Calu3 (cell line): ENCODE data around the gene MGAT5. TPM values are rescaled to one million over a fixed set of nuclear protein-coding genes. Genes with fewer than 3 reads are reported as not detected.

ENCODE experiments used
- BruUV-seq: library from RNA; stranded (reverse); fragments of 400-500 nt; replicated peaks from 2 replicates; lab custom pipeline; 2021; lab: Mats Ljungman, UMichigan
- CTCF ChIA-PET: fragments of 300-600 bp; sonication (Branson Sonifier 250); formaldehyde crosslinking; loops from one replicate; lab custom pipeline; 2022; ENCODE audit warnings: antibody characterized with exemption; lab: Charles Lee
- DNase-seq: peaks from one replicate; pipeline ENCODE4 v3.0.0; 2022
- H3K27ac Mint-ChIP-seq: one replicate; pipeline ENCODE4 v1.8.0; 2022; ENCODE audit warnings: mixed read lengths; ENCODE audit not compliant: unreplicated experiment
- H3K27me3 Mint-ChIP-seq: one replicate; pipeline ENCODE4 v1.8.0; 2022; ENCODE audit warnings: mixed read lengths; ENCODE audit not compliant: unreplicated experiment
- H3K36me3 Mint-ChIP-seq: one replicate; pipeline ENCODE4 v1.8.0; 2022; ENCODE audit warnings: mild to moderate bottlenecking, moderate library complexity, mixed read lengths; ENCODE audit not compliant: insufficient read depth, unreplicated experiment
- H3K4me1 Mint-ChIP-seq: one replicate; pipeline ENCODE4 v1.8.0; 2022; ENCODE audit warnings: mild to moderate bottlenecking, low read depth, mixed read lengths; ENCODE audit not compliant: unreplicated experiment
- H3K4me3 Mint-ChIP-seq: one replicate; pipeline ENCODE4 v1.8.0; 2022; ENCODE audit warnings: mild to moderate bottlenecking, low read depth, moderate library complexity, mixed read lengths; ENCODE audit not compliant: unreplicated experiment
- H3K9me3 Mint-ChIP-seq: one replicate; pipeline ENCODE4 v1.8.0; 2022; ENCODE audit warnings: low read depth, mixed read lengths; ENCODE audit not compliant: unreplicated experiment
- CTCF ChIP-seq: fragments of 200-600 bp; IDR thresholded peaks from one replicate; pipeline ENCODE4 v1.8.0; 2022; ENCODE audit warnings: antibody characterized with exemption; ENCODE audit not compliant: unreplicated experiment
- intact Hi-C: fragments of 100-400 bp; cut with micrococcal nuclease; formaldehyde crosslinking; loops from one replicate; pipeline ENCODE4 v1.10.0; 2022; ENCODE audit not compliant: unreplicated experiment
- total RNA-seq: library from RNA; stranded (reverse); gene quantifications from 2 replicates; pipeline ENCODE4 v1.2.3, GENCODE V29; 2022

MGAT5 gene
- total RNA-seq, 1 experiment from 2014 or later, result 129 TPM

DNA sequence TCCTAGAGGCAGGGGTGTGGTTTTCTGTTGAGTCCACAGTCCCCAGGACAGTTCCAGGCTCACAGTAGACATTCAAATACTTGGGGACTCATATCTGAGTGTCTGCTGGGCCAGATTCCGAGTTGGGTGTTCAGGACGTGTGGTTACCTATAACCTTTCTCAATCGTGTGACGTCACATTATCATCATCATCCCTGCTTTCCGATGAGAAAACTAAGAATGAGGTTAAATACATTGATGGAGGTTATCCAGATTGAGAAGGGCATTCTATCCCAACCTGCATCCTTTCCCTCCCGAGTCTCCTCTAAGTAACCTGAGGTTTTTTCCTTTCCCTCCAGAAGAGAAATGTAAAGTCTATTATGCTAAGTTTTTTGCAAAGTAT, 204.6 kb downstream of the MGAT5 start:
- no peaks in the 10 kb centered on the region for H3K9me3 Mint-ChIP-seq
- CTCF ChIA-PET, result interaction anchor here (0.6 kb wide), 1 partner anchor 83 kb away, joined by 3 read pairs; no protein-coding TSS in a partner anchor

GRCh38 chr2:134458950-134459349, 205.1 kb downstream of the MGAT5 start:
- no peaks in the 10 kb centered on the region for H3K9me3 Mint-ChIP-seq
- no peak overlapping the region for H3K27ac Mint-ChIP-seq
- no peak overlapping the region for H3K4me3 Mint-ChIP-seq
- no peaks in the 10 kb centered on the region for H3K27me3 Mint-ChIP-seq
- peaks cover 10% of the 10 kb centered on the region for H3K36me3 Mint-ChIP-seq
- CTCF ChIA-PET, result no interaction called here
- no TSS peak for BruUV-seq
- peaks cover 12% of the 10 kb centered on the region for H3K4me1 Mint-ChIP-seq
- no peak for TF ChIP-seq CTCF
- intact Hi-C loops, result no loop called here
- no peak for DNase-seq

More for the DNA sequence above, 204.6 kb downstream of the MGAT5 start:
- Mint-ChIP-seq H3K27me3 (no peaks in the 10 kb centered on the region), H3K36me3 (peaks cover 10% of the 10 kb centered on the region), H3K4me3 (no peak overlapping the region), H3K27ac (no peak overlapping the region), H3K4me1 (peaks cover 12% of the 10 kb centered on the region)
- no peak for DNase-seq
- intact Hi-C loops, result no loop called here
- TF ChIP-seq CTCF, result no peak
- BruUV-seq, result no TSS peak

- H3K27me3 Mint-ChIP-seq, result no peaks in the 10 kb centered on the region
- H3K27ac Mint-ChIP-seq, result no peak overlapping the region
- TF ChIP-seq CTCF, result no peak
- peaks cover 12% of the 10 kb centered on the region for H3K4me1 Mint-ChIP-seq
- CTCF ChIA-PET, result interaction anchor here (0.7 to 1.9 kb wide), 9 partner anchors 8 to 573 kb away, joined by 3 to 9 read pairs (median 4); no protein-coding TSS in a partner anchor
- peaks cover 10% of the 10 kb centered on the region for H3K36me3 Mint-ChIP-seq
- no peak for DNase-seq
- H3K4me3 Mint-ChIP-seq, result no peak overlapping the region
- no peaks in the 10 kb centered on the region for H3K9me3 Mint-ChIP-seq
- BruUV-seq, result no TSS peak
- intact Hi-C loops, result no loop called here
These were observed 206.0 kb downstream of the MGAT5 start for GRCh38 chr2:134459706-134460406.

DNA sequence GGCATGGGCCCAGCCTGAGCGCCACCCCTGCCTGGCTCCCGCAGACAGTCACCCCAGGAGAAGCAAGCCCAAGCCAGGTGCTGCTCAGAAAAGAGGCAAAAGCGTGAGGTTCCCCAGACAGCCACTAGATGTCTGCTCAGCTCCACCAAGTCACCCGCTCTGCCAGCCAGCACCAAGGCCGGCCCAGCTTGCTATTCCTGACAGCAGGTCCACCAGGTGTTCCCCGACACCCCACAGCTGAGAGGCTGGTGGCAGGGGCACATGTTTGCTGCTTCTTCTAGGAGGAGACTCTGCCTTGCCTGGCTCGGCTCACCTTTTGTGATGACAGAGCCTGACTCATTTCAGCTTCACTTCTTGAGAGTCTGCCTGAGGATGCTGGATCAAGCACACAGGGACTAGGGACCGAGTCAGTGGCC, 206.7 kb downstream of the MGAT5 start:
- peak; percentile 69 for DNase-seq
- H3K36me3 Mint-ChIP-seq, result peaks cover 10% of the 10 kb centered on the region
- CTCF ChIA-PET, result interaction anchor here (0.7 to 1.9 kb wide), 8 partner anchors 8 to 574 kb away, joined by 3 to 9 read pairs (median 4); no protein-coding TSS in a partner anchor
- BruUV-seq, result no TSS peak
- no peaks in the 10 kb centered on the region for H3K9me3 Mint-ChIP-seq
- TF ChIP-seq CTCF, result peak; percentile 82
- peaks cover 16% of the 10 kb centered on the region for H3K4me1 Mint-ChIP-seq
- intact Hi-C loops, result no loop called here
- H3K27ac Mint-ChIP-seq, result no peak overlapping the region
- no peak overlapping the region for H3K4me3 Mint-ChIP-seq
- H3K27me3 Mint-ChIP-seq, result no peaks in the 10 kb centered on the region
